ENCODE measurements around the gene LGALS12. TPM values are rescaled to one million over a fixed set of nuclear protein-coding genes. Genes with fewer than 3 reads are reported as not detected.

LGALS12 gene
- total RNA-seq, 1 donor from 2014 or later: 0.68 TPM

- no peak for ATAC-seq
- Histone ChIP-seq H3K27ac (no peak overlapping the region), H3K36me3 (no peaks in the 10 kb centered on the region), H3K4me1 (peaks cover 47% of the 10 kb centered on the region), H3K27me3 (ENCODE audit: low read depth) (no peaks in the 10 kb centered on the region), H3K4me3 (no peak overlapping the region), H3K9me3 (no peaks in the 10 kb centered on the region)
- intact Hi-C loops (cut with DNase I): no loop called here
- no peak for DNase-seq
- no peak for TF ChIP-seq CTCF (IDR thresholded peaks at IDR 0.05)
Measured at GRCh38 chr11:63532799-63533475, 27.1 kb downstream of the LGALS12 start.

GRCh38 chr11:63534076-63534475, 28.2 kb downstream of the LGALS12 start:
- no peaks in the 10 kb centered on the region for H3K36me3 ChIP-seq
- H3K27ac ChIP-seq: no peak overlapping the region
- H3K27me3 ChIP-seq (ENCODE audit: low read depth): no peaks in the 10 kb centered on the region
- TF ChIP-seq CTCF (IDR thresholded peaks at IDR 0.05): no peak
- no peaks in the 10 kb centered on the region for H3K9me3 ChIP-seq
- intact Hi-C loops (cut with DNase I): no loop called here
- ATAC-seq (no peak), DNase-seq (no peak)
- H3K4me3 ChIP-seq: no peak overlapping the region
- peaks cover 58% of the 10 kb centered on the region for H3K4me1 ChIP-seq

GRCh38 chr11:63534895-63535461, 29.1 kb downstream of the LGALS12 start:
- Histone ChIP-seq H3K36me3 (peaks cover 5% of the 10 kb centered on the region), H3K27me3 (ENCODE audit: low read depth) (no peaks in the 10 kb centered on the region), H3K9me3 (no peaks in the 10 kb centered on the region), H3K4me3 (no peak overlapping the region), H3K27ac (peak overlapping the region; percentile 31), H3K4me1 (peaks cover 56% of the 10 kb centered on the region)
- ATAC-seq (no peak), DNase-seq (no peak)
- no peak for TF ChIP-seq CTCF (IDR thresholded peaks at IDR 0.05)
- intact Hi-C loops (cut with DNase I): no loop called here

GRCh38 chr11:63535734-63536133, 29.9 kb downstream of the LGALS12 start:
- H3K4me1 ChIP-seq: peaks cover 56% of the 10 kb centered on the region
- no peaks in the 10 kb centered on the region for H3K9me3 ChIP-seq
- no peak for TF ChIP-seq CTCF (IDR thresholded peaks at IDR 0.05)
- H3K4me3 ChIP-seq: no peak overlapping the region
- intact Hi-C loops (cut with DNase I): no loop called here
- ATAC-seq: no peak
- H3K27ac ChIP-seq: peak overlapping the region; percentile 88
- H3K36me3 ChIP-seq: peaks cover 10% of the 10 kb centered on the region
- DNase-seq: no peak
- no peaks in the 10 kb centered on the region for H3K27me3 ChIP-seq (ENCODE audit: low read depth)

GRCh38 chr11:63536669-63537292, 30.9 kb downstream of the LGALS12 start, which contains the start of gene PLAAT4:
TSS of gene PLAAT4 (plus strand) at chr11:63536808. CDS start at chr11:63536869, 61 bp downstream.
- no peak for DNase-seq
- TF ChIP-seq CTCF (IDR thresholded peaks at IDR 0.05): no peak
- peak within 1 kb of the TSS; percentile 65 for H3K4me3 ChIP-seq

More at GRCh38 chr11:63536669-63537292, 30.9 kb downstream of the LGALS12 start, which contains the start of gene PLAAT4:
- ATAC-seq: peak; percentile 66 to 77
- peaks cover 55% of the 10 kb centered on the region for H3K4me1 ChIP-seq
- H3K27ac ChIP-seq: peak within 1 kb of the TSS; percentile 88
- intact Hi-C loops (cut with DNase I): no loop called here
- H3K36me3 ChIP-seq: peaks cover 10% of the 10 kb centered on the region
- no peaks in the 10 kb centered on the region for H3K27me3 ChIP-seq (ENCODE audit: low read depth)
- no peaks in the 10 kb centered on the region for H3K9me3 ChIP-seq

Measured in lower lobe of right lung (tissue), 2 donors.